ENCODE measurements around the gene ERBB3. TPM values are rescaled to one million over a fixed set of nuclear protein-coding genes. Genes with fewer than 3 reads are reported as not detected.

The ERBB3 gene
- total RNA-seq, 4 donors from 2014 or later = 61.9 to 532 (median 451) TPM

- Histone ChIP-seq H3K4me1 (peaks cover 0 to 26% (median 6%) of the 10 kb centered on the region in 4 donors), H3K27ac (peak within 1 kb of the TSS; percentile 84 to 98 (median 90)), H3K27me3 (no peaks in the 10 kb centered on the region), H3K4me3 (peak within 1 kb of the TSS; percentile 43 to 82 (median 56)), H3K36me3 (no peaks in the 10 kb centered on the region), H3K9me3 (no peaks in the 10 kb centered on the region)
- peak; percentile 96 to 98 (median 96) for DNase-seq
- peak in 1 of 2 donors; percentile 26 for TF ChIP-seq POLR2A (IDR thresholded peaks at IDR 0.05)
- TF ChIP-seq CTCF (IDR thresholded peaks at IDR 0.05) = no peak
These were observed 72.3 kb downstream of the ERBB3 start, which contains the start of gene MYL6B for GRCh38 chr12:56152132-56152755. Gene MYL6B (plus strand): TSS chr12:56152587. CDS start chr12:56153919, 1,332 bp downstream.

Other genes with a start within 250 kb of the ERBB3 start
- 10 to 100 TPM in 1 of 4 donors, 1 to 10 TPM in 3; 3.3 to 44.6 (median 5.2) TPM for gene MMP19, start 237.2 kb upstream of the ERBB3 start, total RNA-seq
- 10 to 100 TPM; 49.1 to 63.7 (median 52.4) TPM for gene PYM1, start 152.3 kb upstream of the ERBB3 start, total RNA-seq
- 100 to 1,000 TPM; 181 to 447 (median 331) TPM for gene DGKA, start 149.0 kb upstream of the ERBB3 start, total RNA-seq
- gene PMEL, start 114.1 kb upstream of the ERBB3 start, total RNA-seq = 1 to 10 TPM; 2.5 to 10.0 (median 3.0) TPM
- 10 to 100 TPM in 3 of 4 donors, 1 to 10 TPM in 1; 7.7 to 55.3 (median 13.4) TPM for gene CDK2, start 113.3 kb upstream of the ERBB3 start, total RNA-seq
- gene RAB5B, start 106.1 kb upstream of the ERBB3 start, total RNA-seq = 10 to 100 TPM; 70.7 to 96.6 (median 84.2) TPM
- 10 to 100 TPM; 16.5 to 38.9 (median 27.0) TPM for gene SUOX, start 82.9 kb upstream of the ERBB3 start, total RNA-seq
- 1 to 10 TPM; 2.8 to 7.4 (median 3.6) TPM for gene IKZF4, start 59.1 kb upstream of the ERBB3 start, total RNA-seq
- gene RPS26, start 38.2 kb upstream of the ERBB3 start, total RNA-seq = 1,000 to 10,000 TPM in 1 of 4 donors, 100 to 1,000 TPM in 3; 564 to 1,937 (median 779) TPM
- gene PA2G4, start 24.4 kb downstream of the ERBB3 start, total RNA-seq = 100 to 1,000 TPM in 1 of 4 donors, 10 to 100 TPM in 3; 34.3 to 221 (median 48.7) TPM
- gene RPL41, start 36.5 kb downstream of the ERBB3 start, total RNA-seq = 1,000 to 10,000 TPM; 1,852 to 2,996 (median 2,194) TPM
- gene ZC3H10, start 38.1 kb downstream of the ERBB3 start, total RNA-seq = 1 to 10 TPM; 2.0 to 5.5 (median 3.8) TPM
- 10 to 100 TPM; 36.3 to 62.7 (median 53.2) TPM for gene ESYT1, start 48.1 kb downstream of the ERBB3 start, total RNA-seq
- 10 to 100 TPM; 16.0 to 46.2 (median 21.3) TPM for gene MYL6B, start 72.4 kb downstream of the ERBB3 start, total RNA-seq
- 1,000 to 10,000 TPM; 1,247 to 1,872 (median 1,541) TPM for gene MYL6, start 78.2 kb downstream of the ERBB3 start, total RNA-seq
- 100 to 1,000 TPM in 3 of 4 donors, 10 to 100 TPM in 1; 85.6 to 299 (median 139) TPM for gene SMARCC2, start 109.3 kb downstream of the ERBB3 start, total RNA-seq
- 10 to 100 TPM; 23.8 to 52.0 (median 37.6) TPM for gene RNF41, start 141.8 kb downstream of the ERBB3 start, total RNA-seq
- gene NABP2, start 144.2 kb downstream of the ERBB3 start, total RNA-seq = 10 to 100 TPM; 15.3 to 25.3 (median 23.5) TPM
- gene SLC39A5, start 149.9 kb downstream of the ERBB3 start, total RNA-seq = 100 to 1,000 TPM in 3 of 4 donors, 10 to 100 TPM in 1; 96.6 to 950 (median 626) TPM
- 10 to 100 TPM; 30.5 to 48.7 (median 36.6) TPM for gene ANKRD52, start 178.2 kb downstream of the ERBB3 start, total RNA-seq
- gene COQ10A, start 186.8 kb downstream of the ERBB3 start, total RNA-seq = 10 to 100 TPM in 2 of 4 donors, 1 to 10 TPM in 2; 9.1 to 14.8 (median 11.8) TPM
- 100 to 1,000 TPM; 184 to 228 (median 203) TPM for gene CS, start 220.2 kb downstream of the ERBB3 start, total RNA-seq
- gene CNPY2, start 235.8 kb downstream of the ERBB3 start, total RNA-seq = 100 to 1,000 TPM in 2 of 4 donors, 10 to 100 TPM in 2; 72.5 to 131 (median 91.0) TPM

All from Peyer's patch (tissue), 4 donors.